GM12892 (cell line): ENCODE data around the gene NFIX.

ENCODE experiments used
- POLR2A ChIP-seq: IDR thresholded peaks from 2 replicates; pipeline ENCODE4 v1.6.1; 2011; ENCODE audit warnings: low read depth, low read length, control low read depth
- POLR2AphosphoS5 ChIP-seq: IDR thresholded peaks from 2 replicates; pipeline ENCODE4 v1.6.1; 2011; ENCODE audit warnings: low read depth, low read length, control low read depth

GRCh38 chr19:13095934-13096927 lies 101.0 kb downstream of the NFIX start:
- TF ChIP-seq POLR2AphosphoS5, result no peak
- no peak for TF ChIP-seq POLR2A
